ENCODE measurements around the gene DIDO1.

DNA sequence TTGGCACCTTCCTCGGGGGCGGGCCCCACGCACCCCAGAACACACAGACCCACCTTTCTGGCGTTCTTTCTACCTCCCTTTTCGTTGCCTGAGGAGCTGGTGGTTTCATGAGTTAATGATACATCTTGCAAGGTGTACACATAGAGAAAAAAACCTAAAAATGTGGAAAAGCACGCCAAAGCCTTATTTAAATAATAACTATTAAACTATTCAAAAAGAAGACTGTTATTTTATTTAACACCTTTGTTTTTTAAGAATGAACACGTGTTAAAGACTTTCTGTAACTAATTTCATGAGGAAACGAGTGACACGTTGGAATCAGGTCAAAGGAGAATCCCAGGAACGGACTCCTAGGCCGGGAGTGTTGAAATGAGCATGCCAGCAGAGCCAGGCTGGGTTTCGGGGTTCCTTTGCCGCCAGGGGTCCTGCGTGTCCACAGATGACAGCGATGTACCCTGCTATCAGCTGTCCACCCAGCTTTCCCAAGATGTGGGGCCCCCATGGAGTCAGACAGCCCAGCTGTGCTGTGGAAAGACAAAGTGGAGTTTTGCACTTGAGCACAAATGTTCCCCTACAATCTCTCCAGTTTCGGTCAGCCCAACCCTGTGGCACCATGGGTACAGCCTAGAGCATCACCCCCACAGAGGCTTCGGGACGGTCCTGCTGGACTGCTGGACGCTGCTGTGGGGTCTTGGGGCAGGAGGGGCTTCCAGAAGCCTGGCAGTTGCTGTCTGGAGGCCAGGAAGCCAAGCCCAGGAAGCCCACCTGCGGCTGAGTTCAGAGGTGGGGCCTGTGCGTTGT, 42.3 kb upstream of the DIDO1 start:
- TF ChIP-seq IRF3 (IDR thresholded peaks at IDR 0.05; ENCODE audit: low read depth, low read length) = no peak
- TF ChIP-seq CTCF (IDR thresholded peaks at IDR 0.05) = no peak
